HG03045 (cell line): ENCODE measurements around the gene KDM6B.

Experiments used
- ATAC-seq: cut with Tn5 transposase; IDR thresholded peaks from one replicate; pipeline ENCODE4 v1.9.1; 2021; ENCODE audit warnings: mild to moderate bottlenecking, moderate library complexity; ENCODE audit not compliant: unreplicated experiment

The KDM6B gene

DNA sequence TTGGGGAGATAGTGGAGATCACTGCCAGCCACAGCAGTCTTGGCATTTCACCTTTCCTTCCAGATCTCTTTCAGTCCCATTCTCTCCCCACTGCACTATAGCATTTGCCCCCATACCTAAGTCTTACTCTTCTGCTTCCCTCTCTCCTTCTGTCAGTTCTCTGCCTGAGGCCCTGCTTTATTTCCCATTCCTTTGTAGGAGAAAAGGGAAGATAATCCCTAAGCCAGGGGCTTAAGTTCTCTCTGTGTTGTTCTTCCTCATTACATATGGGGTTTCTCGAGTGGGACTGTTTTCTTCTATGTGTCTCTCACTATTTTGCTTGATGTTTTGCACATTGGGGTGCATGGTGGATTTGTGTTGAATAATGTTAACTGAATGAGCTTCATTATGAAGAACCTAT lies 6.4 kb downstream of the KDM6B start:
- ATAC-seq: no peak

DNA sequence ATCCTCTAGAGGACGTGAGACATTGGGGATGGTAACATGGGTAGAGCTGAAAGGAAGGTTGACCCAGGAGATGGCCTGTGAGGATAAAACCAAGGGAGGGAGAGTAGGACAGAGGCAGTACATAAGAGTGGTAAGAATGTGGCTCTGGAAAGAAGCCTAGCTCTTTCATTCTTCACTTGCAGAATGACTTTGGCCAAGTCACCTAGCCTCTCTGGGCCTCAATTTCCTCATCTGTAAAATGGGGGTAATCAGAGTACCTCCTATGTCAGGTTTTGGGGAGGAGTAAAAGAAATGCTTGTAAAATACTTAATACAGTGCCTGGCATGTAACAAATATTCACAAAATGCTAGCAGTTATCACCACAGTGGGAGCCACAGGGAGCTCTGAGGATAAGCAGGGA lies 6.9 kb downstream of the KDM6B start:
- ATAC-seq: no peak

DNA sequence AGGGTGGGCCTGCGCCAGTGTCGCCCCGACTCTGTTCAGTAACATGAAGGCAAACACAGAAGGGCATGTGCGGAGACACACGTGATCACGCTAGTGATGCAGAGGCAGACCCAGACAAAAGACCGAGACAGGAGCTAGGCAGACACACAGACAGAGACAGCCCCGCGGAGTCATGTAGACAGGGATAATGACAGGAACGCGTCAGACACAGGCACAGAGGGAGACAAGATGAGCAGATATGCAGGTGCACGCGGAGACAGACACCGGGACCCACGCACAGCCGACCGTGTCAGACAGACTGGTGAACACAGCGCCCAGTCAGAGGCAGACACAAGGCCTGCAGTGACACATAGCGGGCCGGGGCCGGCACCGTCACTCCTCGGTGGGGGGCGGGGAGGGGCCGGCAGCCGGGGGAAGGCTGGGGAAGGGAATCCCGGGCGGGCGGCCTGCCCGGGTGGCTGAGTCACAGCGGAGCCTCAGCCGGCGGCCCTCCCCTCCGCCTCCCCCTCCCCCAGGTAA lies 7.4 kb downstream of the KDM6B start:
- peak; percentile 9 for ATAC-seq

DNA sequence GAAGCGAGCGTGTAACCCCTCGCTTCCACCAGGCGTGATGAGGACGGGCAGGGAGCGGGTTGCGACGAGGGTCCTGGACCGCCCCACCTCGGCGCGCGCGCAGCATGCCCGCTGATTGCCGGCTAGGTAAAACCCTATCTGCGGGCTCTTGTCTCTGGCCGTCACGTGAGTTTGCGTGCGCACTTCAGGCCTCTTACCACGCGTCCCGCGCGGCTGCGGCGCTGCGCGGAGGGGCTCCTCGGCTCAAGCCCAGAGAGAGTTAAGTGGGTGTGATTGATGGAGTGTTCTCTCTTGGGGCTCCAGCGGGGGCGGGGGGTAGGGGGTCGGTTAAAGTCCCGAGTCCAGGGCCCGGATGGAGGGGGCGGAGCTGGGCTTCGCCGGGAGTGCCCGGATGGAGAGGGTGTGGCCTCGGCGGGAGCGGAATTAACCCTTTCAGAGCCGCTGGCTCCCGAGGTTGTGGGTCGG lies 7.9 kb downstream of the KDM6B start:
- peak; percentile 7 for ATAC-seq

DNA sequence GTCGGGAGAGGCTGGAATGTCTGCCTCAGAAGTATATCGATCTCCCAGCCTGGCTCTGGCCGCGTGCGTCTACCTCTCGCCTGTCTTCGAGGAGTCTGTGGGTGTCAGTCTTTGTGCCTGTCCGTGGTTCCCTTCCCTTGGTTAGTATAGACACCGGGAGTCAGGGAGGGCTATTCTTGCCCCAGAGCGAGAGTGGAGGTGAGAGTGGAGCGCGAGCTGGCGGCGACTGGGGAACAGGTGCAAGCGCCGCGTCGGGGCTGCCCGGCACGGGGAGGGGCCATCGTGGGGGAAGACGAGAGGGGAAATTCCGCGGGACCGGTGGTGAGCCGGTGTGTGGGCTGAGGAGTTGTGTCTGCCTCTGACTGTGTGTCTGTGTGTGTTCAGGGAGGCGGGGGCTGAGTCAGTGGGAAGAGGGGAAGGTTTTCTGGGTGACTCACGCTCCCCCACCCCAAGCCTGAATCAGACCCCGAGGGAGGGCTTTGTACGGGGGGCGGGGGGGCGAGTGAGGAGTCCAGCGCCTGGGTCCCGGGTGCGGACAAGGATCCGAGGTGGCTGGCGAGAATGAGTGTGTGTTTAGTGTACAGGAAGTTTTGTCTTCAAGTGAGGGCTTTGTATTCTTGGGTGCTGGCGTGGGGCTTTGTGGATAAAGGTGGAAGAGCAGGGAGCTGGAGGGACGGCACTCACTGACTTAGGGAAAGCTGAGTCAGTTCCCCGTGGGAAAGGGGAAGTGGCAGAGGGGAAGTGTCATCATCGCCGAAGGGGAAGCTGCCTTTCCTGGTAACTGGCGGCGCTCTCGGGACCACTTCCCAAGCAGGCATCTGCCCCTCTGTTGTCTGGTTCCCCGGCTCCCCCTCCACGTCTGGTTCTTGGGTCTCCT lies 8.6 kb downstream of the KDM6B start:
- peak; percentile 27 for ATAC-seq

DNA sequence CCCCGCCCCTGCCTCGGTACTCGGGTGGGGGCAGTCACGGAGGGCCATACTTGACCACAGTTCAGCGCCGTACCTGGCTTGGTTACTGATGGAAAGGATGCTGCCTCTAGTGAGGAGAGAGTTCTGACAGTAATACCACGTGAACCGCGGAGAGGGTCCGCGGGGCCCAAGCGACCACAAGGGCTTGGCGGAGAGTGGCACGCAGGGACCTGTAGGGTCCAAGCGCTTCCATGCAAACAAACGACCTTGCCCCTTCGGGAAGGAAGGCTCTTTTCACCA lies 9.2 kb downstream of the KDM6B start:
- ATAC-seq: peak; percentile 2

DNA sequence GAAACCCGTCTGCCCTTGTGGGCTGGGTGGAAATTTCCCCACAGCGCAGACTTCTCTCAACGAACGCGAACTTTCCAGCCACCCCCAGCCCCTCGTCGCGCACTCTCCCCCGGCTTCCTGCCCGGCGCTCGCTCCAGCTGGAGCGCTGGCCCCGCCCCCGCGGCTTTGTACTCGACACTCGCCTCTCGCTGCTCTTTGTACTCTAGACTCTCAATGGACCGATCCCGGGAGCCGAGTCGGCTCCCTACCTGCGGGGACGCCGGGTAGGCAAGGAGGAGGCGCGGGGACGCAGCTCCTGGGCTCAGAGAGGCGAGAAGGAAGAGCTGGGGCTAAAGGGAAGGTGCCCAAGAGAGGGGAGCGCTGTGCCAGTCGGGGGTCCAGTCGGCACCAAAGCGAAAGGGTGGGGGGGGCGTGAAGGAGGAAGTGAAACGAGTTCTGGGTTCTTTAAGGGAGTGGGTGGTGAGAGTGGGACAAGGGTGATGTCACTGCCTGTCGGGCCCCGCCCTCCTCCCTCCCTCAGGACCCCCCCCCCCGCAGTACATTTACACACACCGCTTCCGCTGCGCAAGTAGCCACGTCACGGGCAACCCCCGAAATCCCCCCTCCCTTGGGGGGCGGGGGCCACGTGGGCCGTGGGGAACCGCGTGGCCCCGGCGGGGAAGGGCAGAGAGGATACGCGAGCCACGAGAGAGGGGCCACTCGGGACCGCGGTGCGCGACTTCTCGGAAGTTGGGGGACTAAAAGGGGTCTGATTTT lies 9.7 kb downstream of the KDM6B start:
- peak; percentile 31 for ATAC-seq

DNA sequence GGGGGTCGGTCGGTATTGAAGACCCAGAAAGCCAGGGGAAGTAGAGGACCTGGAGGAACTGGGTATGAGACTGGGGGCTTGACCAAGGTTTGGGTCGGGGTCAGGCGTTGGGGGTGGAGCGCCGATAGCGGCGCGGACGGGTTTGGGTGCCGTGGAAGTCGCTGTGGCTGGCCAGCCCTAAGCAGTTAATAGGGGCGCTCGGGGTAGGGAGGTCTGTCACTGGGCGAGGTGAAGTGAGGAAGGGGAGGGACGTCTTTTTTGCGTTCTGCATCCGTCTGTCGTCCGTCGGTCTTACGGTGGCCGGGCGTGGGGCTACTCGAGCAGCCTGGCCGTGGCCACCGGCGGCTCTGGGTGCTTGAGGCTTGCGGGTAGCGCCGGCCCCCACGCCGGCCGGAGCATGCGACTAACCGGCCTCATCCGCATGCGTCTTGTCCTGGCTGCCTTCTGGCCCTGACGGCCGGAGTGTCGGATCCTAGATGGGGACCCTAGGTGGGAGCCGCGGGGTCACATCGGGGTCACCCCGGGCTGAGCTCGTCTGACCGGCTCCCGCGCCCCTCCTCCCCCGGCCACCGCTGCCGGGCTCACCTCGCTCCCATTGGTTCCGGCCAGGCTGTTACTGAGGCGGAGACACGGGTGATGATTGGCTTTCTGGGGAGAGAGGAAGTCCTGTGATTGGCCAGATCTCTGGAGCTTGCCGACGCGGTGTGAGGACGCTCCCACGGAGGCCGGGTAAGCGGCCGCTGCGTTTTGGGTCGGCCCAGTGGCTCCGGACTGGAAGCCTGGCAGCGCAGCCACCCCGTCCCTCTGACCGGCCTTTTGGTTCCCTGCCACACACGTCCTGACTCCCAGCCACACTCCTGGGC lies 10.5 kb downstream of the KDM6B start:
- peak; percentile 45 for ATAC-seq

DNA sequence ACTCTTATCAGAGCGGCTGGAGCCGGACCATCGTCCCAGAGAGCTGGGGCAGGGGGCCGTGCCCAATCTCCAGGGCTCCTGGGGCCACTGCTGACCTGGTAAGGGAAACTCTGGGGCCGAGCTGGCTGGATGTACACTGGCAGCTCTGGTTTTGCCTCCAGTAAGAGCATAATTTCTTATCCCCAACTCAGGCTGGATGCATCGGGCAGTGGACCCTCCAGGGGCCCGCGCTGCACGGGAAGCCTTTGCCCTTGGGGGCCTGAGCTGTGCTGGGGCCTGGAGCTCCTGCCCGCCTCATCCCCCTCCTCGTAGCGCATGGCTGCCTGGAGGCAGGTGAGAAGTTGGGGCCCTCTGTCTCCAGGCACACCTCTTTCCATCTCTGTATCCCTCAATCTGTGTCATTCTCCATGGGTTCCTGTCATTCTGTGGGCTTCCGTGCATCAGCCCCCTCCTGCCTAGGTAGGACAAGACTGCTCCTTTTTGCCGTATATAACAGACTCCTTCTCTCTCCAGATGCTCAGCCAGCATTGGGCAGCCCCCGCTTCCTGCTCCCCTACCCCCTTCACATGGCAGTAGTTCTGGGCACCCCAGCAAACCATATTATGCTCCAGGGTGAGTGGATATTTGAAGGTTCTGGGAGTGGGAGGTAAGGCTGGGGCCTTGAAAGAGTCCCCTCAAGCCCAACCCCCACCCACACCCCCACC lies 11.5 kb downstream of the KDM6B start:
- ATAC-seq: no peak

DNA sequence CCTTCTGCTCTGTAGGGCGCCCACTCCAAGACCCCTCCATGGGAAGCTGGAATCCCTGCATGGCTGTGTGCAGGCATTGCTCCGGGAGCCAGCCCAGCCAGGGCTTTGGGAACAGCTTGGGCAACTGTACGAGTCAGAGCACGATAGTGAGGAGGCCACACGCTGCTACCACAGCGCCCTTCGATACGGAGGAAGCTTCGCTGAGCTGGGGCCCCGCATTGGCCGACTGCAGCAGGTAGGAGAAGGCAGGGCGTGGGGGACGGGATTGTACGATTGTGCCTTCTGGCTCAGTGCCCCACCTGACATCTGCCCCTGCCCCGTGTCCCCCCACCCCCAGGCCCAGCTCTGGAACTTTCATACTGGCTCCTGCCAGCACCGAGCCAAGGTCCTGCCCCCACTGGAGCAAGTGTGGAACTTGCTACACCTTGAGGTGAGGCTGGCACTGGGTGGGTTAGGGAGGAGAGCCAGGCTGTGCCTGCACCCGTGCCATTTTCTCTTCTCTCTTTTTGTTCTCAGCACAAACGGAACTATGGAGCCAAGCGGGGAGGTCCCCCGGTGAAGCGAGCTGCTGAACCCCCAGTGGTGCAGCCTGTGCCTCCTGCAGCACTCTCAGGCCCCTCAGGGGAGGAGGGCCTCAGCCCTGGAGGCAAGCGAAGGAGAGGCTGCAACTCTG lies 12.2 kb downstream of the KDM6B start:
- no peak for ATAC-seq

DNA sequence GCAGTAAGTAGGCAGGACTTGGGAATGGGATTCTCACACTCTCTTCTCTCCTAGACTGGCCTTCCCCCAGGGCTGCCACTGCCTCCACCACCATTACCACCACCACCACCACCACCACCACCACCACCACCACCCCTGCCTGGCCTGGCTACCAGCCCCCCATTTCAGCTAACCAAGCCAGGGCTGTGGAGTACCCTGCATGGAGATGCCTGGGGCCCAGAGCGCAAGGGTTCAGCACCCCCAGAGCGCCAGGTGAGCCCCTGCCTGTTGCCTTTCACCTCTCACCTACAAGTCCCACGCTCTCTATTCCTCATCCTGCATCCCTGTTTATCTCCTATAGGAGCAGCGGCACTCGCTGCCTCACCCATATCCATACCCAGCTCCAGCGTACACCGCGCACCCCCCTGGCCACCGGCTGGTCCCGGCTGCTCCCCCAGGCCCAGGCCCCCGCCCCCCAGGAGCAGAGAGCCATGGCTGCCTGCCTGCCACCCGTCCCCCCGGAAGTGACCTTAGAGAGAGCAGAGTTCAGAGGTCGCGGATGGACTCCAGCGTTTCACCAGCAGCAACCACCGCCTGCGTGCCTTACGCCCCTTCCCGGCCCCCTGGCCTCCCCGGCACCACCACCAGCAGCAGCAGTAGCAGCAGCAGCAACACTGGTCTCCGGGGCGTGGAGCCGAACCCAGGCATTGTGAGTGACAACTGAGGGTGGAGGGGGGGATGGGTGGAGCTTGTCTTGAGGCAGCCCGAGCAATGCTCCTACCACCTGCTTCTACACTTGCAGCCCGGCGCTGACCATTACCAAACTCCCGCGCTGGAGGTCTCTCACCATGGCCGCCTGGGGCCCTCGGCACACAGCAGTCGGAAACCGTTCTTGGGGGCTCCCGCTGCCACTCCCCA lies 13.0 kb downstream of the KDM6B start:
- ATAC-seq: no peak

DNA sequence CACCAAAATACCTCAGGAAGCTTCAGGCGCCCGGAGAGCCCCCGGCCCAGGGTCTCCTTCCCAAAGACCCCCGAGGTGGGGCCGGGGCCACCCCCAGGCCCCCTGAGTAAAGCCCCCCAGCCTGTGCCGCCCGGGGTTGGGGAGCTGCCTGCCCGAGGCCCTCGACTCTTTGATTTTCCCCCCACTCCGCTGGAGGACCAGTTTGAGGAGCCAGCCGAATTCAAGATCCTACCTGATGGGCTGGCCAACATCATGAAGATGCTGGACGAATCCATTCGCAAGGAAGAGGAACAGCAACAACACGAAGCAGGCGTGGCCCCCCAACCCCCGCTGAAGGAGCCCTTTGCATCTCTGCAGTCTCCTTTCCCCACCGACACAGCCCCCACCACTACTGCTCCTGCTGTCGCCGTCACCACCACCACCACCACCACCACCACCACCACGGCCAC lies 14.1 kb downstream of the KDM6B start:
- ATAC-seq: no peak

DNA sequence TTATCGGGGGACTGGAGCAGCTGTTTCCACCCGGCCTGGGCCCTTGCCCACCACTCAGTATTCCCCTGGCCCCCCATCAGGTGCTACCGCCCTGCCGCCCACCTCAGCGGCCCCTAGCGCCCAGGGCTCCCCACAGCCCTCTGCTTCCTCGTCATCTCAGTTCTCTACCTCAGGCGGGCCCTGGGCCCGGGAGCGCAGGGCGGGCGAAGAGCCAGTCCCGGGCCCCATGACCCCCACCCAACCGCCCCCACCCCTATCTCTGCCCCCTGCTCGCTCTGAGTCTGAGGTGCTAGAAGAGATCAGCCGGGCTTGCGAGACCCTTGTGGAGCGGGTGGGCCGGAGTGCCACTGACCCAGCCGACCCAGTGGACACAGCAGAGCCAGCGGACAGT lies 14.7 kb downstream of the KDM6B start:
- ATAC-seq: no peak

DNA sequence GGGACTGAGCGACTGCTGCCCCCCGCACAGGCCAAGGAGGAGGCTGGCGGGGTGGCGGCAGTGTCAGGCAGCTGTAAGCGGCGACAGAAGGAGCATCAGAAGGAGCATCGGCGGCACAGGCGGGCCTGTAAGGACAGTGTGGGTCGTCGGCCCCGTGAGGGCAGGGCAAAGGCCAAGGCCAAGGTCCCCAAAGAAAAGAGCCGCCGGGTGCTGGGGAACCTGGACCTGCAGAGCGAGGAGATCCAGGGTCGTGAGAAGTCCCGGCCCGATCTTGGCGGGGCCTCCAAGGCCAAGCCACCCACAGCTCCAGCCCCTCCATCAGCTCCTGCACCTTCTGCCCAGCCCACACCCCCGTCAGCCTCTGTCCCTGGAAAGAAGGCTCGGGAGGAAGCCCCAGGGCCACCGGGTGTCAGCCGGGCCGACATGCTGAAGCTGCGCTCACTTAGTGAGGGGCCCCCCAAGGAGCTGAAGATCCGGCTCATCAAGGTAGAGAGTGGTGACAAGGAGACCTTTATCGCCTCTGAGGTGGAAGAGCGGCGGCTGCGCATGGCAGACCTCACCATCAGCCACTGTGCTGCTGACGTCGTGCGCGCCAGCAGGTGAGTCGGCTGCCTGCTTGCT lies 15.2 kb downstream of the KDM6B start:
- ATAC-seq: no peak

DNA sequence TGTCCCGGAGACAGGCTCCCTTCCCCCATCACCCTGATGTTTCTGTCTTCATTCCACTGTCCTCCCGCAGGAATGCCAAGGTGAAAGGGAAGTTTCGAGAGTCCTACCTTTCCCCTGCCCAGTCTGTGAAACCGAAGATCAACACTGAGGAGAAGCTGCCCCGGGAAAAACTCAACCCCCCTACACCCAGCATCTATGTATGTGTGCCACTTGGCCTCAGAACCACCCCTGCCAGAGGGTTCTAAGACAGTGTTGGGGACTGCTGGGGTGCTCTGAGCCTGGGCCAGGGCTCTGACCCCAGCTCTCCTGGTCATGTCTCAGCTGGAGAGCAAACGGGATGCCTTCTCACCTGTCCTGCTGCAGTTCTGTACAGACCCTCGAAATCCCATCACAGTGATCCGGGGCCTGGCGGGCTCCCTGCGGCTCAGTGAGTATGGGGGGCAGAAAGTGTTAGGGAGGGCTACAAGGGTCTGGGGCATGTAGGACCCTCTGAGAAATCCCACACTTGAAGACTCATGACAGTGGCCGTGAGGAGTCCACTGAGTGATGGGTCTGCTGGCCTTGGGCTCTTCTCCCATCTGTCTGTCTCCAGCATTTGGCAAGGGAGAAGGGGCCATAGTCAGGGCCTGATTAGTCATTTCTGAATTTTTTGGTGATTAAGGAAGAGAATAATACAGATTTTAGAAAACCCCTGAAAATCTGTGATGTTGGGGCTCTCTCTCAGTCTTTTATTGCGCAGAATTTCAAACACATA lies 15.9 kb downstream of the KDM6B start:
- ATAC-seq: no peak

DNA sequence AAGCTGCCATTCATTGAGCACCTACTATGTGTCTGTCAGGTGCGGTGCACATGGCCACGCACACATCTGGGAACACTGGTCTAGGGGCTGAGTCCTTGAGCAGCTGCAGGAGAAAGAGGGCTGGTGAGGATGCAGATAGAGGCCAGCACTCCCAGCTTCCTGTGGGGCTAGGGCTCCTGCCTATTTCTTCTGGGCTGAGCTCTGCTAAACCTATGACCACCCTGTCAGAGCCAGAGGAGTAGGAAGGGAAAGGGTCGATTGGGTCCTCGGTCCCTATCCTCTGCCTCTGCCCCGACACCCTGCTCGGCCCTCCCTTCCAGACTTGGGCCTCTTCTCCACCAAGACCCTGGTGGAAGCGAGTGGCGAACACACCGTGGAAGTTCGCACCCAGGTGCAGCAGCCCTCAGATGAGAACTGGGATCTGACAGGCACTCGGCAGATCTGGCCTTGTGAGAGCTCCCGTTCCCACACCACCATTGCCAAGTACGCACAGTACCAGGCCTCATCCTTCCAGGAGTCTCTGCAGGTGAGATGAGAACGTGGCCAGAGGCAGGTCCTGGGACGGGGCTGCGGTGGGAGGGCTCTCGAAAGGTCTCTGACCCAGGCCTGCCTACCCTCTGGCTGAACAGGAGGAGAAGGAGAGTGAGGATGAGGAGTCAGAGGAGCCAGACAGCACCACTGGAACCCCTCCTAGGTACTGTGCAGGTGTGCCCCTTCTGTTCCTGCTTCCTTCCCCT lies 16.9 kb downstream of the KDM6B start:
- ATAC-seq: no peak
